GM21423 (cell line): Measurements from ENCODE around the gene ZCCHC10.
"Not testable (repeated sequence)": the region's sequence is repeated elsewhere in the genome, so short reads cannot be mapped to it uniquely, and the experiment has no call there.

Experiments
- ATAC-seq: cut with Tn5 transposase; IDR thresholded peaks from one replicate; pipeline ENCODE4 v1.9.1; 2021; ENCODE audit warnings: mild to moderate bottlenecking, moderate library complexity; ENCODE audit not compliant: unreplicated experiment

Gene ZCCHC10

DNA sequence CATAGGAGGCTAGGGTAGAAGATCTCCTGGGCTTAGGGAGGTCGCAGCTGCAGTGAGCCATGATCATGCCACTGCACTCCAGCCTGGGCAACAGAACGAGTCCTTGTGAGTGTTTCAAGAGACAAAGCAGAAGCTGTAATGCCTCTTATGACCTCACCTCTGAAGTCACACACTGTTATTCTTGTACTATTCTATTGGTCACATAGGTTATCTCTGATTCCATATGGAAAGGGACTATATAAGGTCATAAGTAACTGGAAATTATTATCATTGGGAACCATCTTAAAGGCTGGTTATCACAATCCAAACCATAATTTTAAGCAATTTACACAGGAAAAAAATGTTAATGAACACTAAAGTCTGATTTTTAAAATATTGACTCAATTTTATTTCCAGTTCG is 45.1 kb downstream of the ZCCHC10 start:
- no peak for ATAC-seq

DNA sequence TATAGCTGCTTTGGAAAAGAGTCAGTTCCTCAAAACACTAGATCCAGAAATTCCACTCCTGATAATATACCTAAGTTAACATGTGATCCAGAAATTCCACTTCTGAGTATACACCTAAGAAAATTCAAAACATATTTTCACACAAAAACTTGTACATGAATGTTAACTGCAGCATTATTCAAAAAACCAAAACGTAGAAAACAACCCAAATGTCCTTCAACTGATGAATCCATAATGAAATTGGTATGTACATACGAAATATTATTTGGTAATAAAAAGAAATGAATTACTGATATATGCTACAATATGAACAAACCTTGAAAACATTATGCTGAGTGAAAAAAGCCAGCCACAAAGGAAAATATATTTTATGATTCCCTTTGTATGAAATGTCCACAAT is 46.4 kb downstream of the ZCCHC10 start:
- no peak for ATAC-seq

GRCh38 chr5:132979367-132979940 is 46.9 kb downstream of the ZCCHC10 start:
- ATAC-seq = no peak

DNA sequence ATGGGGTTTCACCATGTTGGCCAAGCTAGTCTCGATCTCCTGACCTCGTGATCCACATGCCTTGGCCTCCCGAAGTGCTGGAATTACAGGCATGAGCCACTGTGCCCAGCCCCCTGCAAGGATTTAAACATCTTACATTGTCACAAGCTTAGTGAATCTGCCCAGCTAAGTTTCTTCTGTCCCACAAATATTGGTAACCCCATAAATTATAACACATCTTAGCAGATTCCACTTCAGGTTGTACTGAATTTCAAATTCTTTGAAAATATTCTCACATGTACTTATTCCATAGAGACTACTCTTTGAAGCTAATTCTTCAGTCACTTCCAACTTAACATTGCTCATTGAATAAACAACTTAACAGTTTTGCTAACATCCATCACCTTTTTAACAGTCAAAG is 49.5 kb downstream of the ZCCHC10 start:
- ATAC-seq = no peak

DNA sequence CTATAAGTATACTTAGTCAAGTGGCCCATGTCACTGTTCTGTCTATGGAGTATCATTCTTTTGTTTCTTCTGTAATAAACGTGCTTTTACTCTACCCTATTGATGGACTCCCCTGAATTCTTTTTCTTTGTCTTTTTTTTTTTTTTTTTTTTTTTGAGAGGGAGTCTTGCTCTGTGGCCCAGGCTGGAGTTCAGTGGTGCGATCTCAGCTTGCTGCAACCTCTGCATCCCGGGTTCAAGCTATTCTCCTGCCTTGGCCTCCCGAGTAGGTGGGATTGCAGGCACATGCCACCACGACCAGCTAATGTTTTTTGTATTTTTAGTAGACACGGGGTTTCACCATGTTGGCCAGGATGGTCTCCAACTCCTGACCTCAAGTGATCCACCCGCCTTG is 53.9 kb downstream of the ZCCHC10 start:
- ATAC-seq = not testable (repeated sequence)

DNA sequence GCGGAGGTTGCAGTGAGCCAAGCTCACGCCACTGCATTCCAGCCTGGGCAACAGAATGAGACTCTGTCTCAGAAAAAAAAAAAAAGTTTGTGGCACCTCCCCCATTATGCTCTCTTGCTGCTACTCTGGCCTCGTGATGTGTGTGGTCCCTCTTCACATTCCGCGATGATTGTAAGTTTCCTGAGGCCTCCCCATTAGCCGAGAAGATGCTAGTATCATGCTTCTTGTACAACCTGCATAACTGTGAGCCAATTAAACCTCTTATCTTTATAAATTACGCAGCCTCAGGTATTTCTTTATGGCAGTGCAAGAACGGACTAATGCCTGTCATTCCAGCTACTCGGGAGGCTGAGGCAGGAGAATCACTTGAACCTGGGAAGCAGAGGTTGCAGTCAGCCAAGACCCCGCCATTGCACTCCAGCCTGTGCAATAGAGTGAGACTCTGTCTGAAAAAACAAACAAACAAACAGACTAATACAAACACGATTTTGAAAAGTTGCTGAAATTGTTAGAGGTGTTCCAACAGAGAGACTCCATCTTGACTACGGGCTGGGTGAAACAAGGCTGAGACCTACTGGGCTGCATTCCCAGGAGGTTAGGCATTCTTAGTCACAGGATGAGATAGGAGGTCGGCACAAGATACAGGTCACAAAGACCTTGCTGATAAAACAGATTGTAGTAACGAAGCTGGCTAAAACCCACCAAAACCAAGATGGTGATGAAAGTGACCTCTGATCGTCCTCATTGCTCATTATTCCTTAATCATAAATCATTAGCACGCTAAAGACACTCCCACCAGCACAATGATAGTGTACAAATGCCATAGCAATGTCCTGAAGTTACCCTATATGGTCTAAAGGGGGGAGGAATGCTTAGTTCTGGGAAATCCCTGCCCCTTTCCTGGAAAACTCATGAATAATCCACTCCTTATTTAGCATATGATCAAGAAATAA is 54.6 kb downstream of the ZCCHC10 start:
- no peak for ATAC-seq

- ATAC-seq = no peak
Measured at GRCh38 chr5:132965120-132965519, 61.2 kb downstream of the ZCCHC10 start.

DNA sequence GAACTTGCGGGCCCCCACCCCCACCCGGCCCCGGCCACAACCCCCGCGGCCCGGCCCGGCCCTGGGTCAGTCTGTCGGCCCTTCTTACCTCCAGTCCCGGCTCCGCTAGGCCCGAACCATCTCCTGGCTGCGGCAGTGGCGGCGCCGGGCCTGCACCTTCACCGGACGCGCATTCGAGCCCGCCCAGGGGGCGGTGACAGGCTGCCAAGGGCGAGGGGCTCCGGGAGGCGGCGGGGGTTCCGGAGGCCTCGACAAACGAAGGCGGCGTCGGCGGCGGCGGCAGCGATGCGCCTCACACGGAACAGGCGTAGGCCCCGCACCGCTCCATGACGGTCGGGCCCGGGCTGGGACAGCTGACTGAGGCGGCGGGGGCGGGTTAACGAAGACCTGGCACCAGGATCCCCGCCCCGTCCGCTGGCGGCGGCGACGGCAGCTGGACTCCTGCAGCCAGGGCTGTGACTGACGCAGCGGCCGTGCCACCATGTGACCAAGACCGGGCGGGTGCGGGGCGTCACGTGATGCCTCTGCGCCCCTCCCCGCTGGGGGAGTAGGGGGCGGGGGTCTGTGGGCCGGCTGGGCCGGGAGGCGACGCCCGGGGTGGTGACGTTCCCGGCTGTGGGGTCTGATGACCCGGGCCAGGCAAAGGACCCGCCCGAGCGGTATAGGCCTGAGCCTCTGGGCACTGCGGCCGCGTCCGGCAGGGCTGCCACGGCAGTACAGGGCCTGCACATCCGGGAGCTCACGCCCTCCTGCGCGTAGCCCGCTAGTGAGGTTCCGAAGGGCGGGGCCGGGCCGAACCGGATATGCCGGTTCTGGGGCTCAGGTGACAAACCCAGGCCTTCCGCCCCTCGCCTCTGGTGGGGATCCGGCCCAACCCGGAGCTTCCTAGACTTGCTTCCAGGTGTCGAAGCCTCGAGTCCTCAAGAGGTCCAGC is 62.9 kb downstream of the ZCCHC10 start, which contains the start of gene AFF4:
TSS of gene AFF4 (minus strand) at position 464 of the 934 bp plus-strand sequence. CDS start 26,445 bp downstream, outside the sequence.
- ATAC-seq = peak; percentile 91

- no peak for ATAC-seq
Measured at GRCh38 chr5:132962429-132963021, 63.8 kb downstream of the ZCCHC10 start.

GRCh38 chr5:132961887-132962286 is 64.5 kb downstream of the ZCCHC10 start:
- no peak for ATAC-seq

DNA sequence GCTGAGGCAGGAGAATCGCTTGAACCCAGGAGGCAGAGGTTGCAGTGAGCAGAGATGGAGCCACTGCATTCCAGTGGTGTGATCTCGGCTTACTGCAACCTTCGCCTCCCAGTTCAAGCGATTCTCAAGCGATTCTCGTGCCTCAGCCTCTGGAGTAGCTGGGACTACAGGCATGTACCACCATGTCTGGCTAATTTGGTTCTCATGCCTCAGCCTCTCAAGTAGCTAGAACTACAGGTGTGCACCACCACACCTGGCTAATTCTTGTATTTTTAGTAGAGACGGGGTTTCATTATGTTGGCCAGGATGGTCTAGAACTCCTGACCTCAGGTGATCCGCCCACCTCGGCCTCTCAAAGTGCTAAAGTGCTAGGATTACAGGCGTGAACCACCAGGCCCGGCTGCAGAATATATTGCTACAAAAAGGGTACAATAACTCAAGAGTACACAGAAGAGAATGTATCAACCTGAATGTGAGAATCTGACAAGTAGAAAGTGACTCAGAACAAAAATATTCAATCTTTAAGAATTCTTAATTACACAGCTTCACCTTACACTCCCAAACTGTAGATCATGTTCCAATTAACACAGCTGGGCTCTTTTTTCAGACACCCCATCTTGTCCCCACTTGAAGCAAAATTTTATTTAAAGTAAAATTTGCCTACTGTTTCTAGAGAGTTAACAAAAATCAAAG is 65.1 kb downstream of the ZCCHC10 start:
- not testable (repeated sequence) for ATAC-seq

DNA sequence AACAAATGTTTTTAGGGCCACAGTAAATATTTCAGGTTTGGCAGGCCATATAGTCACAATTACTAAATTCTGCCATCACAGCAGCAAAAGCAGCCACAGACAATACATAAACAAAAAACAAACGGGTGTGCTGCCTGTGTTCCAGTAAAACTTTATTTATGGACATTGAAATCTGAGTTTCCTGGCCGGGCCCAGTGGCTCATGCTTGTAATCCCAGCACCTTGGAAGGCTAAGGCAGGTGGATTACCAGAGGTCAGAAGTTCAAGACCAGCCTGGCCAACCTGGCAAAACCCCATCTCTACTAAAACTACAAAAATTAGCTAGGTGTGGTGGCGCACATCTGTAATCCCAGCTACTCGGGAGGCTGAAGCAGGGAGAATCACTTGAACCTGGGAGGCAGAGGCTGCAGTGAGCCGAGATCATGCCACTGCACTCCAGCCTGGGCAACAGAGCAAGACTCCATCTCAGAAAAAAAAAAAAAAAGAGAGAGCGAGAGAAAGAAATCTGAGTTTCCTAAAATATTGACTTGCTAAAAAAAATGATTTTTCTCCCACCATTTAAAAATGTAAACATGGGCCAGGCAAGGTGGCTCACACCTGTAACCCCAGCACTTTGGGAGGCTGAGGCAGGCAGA is 70.1 kb downstream of the ZCCHC10 start:
- ATAC-seq = not testable (repeated sequence)

- no peak for ATAC-seq
Measured at GRCh38 chr5:132953710-132954109, 72.6 kb downstream of the ZCCHC10 start.

- ATAC-seq = no peak
Measured at GRCh38 chr5:132952829-132953228, 73.5 kb downstream of the ZCCHC10 start.

GRCh38 chr5:132951897-132952296 is 74.5 kb downstream of the ZCCHC10 start:
- ATAC-seq = no peak

DNA sequence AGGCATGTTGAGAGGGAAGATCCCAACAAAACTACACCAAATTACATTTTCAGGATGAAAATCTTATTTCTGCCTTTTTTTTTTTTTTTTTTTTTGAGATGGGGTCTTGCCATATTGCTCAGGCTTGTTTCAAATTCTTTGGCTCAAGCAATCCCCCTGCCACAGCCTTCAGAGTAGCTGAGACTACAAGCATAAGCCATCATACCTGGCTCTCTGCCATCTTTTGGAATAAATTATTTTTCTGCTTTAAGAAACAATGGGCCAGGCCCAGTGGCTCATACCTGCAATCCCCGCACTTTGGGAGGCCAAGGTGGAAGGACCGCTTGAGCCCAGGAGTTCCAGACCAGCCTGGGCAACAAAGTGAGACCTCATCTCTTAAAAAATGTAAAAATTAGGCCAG is 77.2 kb downstream of the ZCCHC10 start:
- no peak for ATAC-seq

DNA sequence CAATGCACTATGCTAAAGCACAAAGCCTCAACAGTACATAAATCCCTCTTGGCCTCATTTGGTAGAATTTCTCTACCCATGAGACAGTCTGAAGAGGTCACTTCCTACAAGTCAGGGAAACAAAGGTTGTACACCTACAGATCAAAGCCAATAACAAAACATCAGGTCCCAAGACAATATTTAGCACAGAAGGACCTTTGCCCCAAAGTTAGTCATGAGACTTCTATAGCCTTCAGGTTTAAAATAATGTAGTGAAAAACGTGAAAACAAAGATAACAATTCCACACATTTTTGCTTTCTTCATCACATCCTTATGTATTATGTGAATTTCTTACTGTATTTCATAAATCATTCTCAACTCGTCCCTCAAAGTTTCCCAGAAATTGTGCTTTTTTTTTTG is 78.7 kb downstream of the ZCCHC10 start:
- ATAC-seq = no peak
